Keratinocyte (primary cell): Measurements from ENCODE around the gene SEC24A. TPM values are rescaled to one million over a fixed set of nuclear protein-coding genes. Genes with fewer than 3 reads are reported as not detected.

ENCODE experiments used
- DNase-seq: peaks from one replicate; pipeline ENCODE4 v3.0.0-alpha.2; 2011; ENCODE audit warnings: low read depth, missing footprints, low spot score
- FAIRE-seq: peaks from 2 replicates; lab custom pipeline; 2011; peaks lifted over from hg19 to GRCh38; lab: Jason Lieb, UNC
- H2AFZ ChIP-seq: 2 replicates; pipeline ENCODE4 v1.6.0; 2012; ENCODE audit warnings: low read length, control low read depth, inconsistent platforms; ENCODE audit not compliant: control insufficient read depth
- H3K27ac ChIP-seq: 2 replicates; pipeline ENCODE4 v1.5.1; 2011; ENCODE audit warnings: low read length; ENCODE audit not compliant: control insufficient read depth, insufficient read depth
- H3K27me3 ChIP-seq: 3 replicates; pipeline ENCODE4 v1.6.0; 2011; ENCODE audit warnings: low read length; ENCODE audit not compliant: control insufficient read depth, insufficient read depth; ENCODE audit errors: extremely low read depth
- H3K36me3 ChIP-seq, 2 experiments: 2 replicates in 1 of 2; 3 replicates in 1 of 2; pipeline ENCODE4 v1.5.1; 2011; ENCODE audit warnings: low read length in 2 of 2, mild to moderate bottlenecking in 1 of 2; ENCODE audit not compliant: control insufficient read depth in 2 of 2, insufficient read depth in 2 of 2; ENCODE audit errors: extremely low read depth in 1 of 2
- H3K4me1 ChIP-seq: 3 replicates; pipeline ENCODE4 v1.5.1; 2011; ENCODE audit warnings: low read length; ENCODE audit not compliant: control insufficient read depth, insufficient read depth; ENCODE audit errors: extremely low read depth
- H3K4me2 ChIP-seq: 3 replicates; pipeline ENCODE4 v1.6.0; 2011; ENCODE audit warnings: low read depth, low read length; ENCODE audit not compliant: control insufficient read depth, insufficient read depth; ENCODE audit errors: extremely low read depth
- H3K4me3 ChIP-seq, 3 experiments: fragments of 200-600 bp in 1 of 3; sonication (generic) in 1 of 3; 2 replicates in 2 of 3; 3 replicates in 1 of 3; pipeline ENCODE4 v1.5.1; 2011 to 2016; ENCODE audit warnings: low read length in 3 of 3, mild to moderate bottlenecking in 3 of 3, control low read depth in 2 of 3, inconsistent platforms in 1 of 3, low read depth in 1 of 3, mixed read lengths in 1 of 3, mixed run types in 1 of 3, moderate library complexity in 1 of 3; ENCODE audit not compliant: control insufficient read depth in 2 of 3, insufficient read depth in 2 of 3; ENCODE audit errors: extremely low read depth in 1 of 3
- H3K79me2 ChIP-seq: 2 replicates; pipeline ENCODE4 v1.6.0; 2012; ENCODE audit warnings: low read length; ENCODE audit not compliant: control insufficient read depth, insufficient read depth
- H3K9ac ChIP-seq: 3 replicates; pipeline ENCODE4 v1.6.0; 2011; ENCODE audit warnings: low read length; ENCODE audit not compliant: control insufficient read depth, insufficient read depth; ENCODE audit errors: extremely low read depth
- H3K9me1 ChIP-seq: 3 replicates; pipeline ENCODE4 v1.6.0; 2011; ENCODE audit warnings: low read length; ENCODE audit not compliant: control insufficient read depth, insufficient read depth; ENCODE audit errors: extremely low read depth
- H3K9me3 ChIP-seq: 2 replicates; pipeline ENCODE4 v1.5.1; 2012; ENCODE audit warnings: low read depth, low read length; ENCODE audit not compliant: control insufficient read depth
- H4K20me1 ChIP-seq: 3 replicates; pipeline ENCODE4 v1.6.0; 2011; ENCODE audit warnings: low read length; ENCODE audit not compliant: control insufficient read depth, insufficient read depth; ENCODE audit errors: extremely low read depth
- CTCF ChIP-seq, 3 experiments: IDR thresholded peaks in 1 of 3; conservative IDR thresholded peaks in 1 of 3; optimal IDR thresholded peaks in 1 of 3; 2 replicates in 2 of 3; 3 replicates in 1 of 3; pipeline versions ENCODE3 to v1.5.1; 2011; ENCODE audit warnings: low read length in 3 of 3, mild to moderate bottlenecking in 3 of 3, moderate library complexity in 2 of 3, control low read depth in 1 of 3, inconsistent platforms in 1 of 3; ENCODE audit not compliant: insufficient read depth in 2 of 3; ENCODE audit errors: extremely low read depth in 1 of 3
- EZH2 ChIP-seq: IDR thresholded peaks from one replicate; pipeline ENCODE4 v1.6.1; 2012; ENCODE audit warnings: inconsistent platforms, mild to moderate bottlenecking, low read length, moderate library complexity
- dilution Hi-C: fragments of 300-500 bp; cut with MboI; formaldehyde crosslinking; loops from one replicate; pipeline ENCODE4 v1.7.0; 2020; ENCODE audit warnings: low sequenced_read_pairs; ENCODE audit not compliant: extremely low pct_ligation_motif_present
- polyA plus RNA-seq, 5 experiments: library from polyadenylated mRNA; depleted of rRNA in 3 of 5; stranded (reverse) in 3 of 5; stranded (forward) in 1 of 5; unstranded in 1 of 5; fragments of >200 nt; gene quantifications; 1 replicate in 1 of 5; 2 replicates in 3 of 5; 3 replicates in 1 of 5; pipeline versions ENCODE4 v1.2.1 to v1.2.3, GENCODE V29; 2011 to 2012; ENCODE audit warnings: missing spikeins in 2 of 5, low read depth in 1 of 5, low replicate concordance in 1 of 5

SEC24A gene
- polyA plus RNA-seq, 1 donor (not counting 4 experiments of a cell fraction or from before 2014, with no cell fraction given), result 18.3 TPM

- dilution Hi-C loops, result no loop called here
- Histone ChIP-seq H2AFZ (no peak overlapping the region), H3K4me1 (no peaks in the 10 kb centered on the region), H3K36me3 (peaks cover 12% of the 10 kb centered on the region in 2 experiments), H3K9me1 (no peaks in the 10 kb centered on the region), H3K79me2 (peaks cover 2% of the 10 kb centered on the region), H3K4me3 (no peak overlapping the region), H3K4me2 (no peak overlapping the region), H3K9ac (no peak overlapping the region), H3K27ac (no peak overlapping the region), H4K20me1 (no peaks in the 10 kb centered on the region), H3K9me3 (no peaks in the 10 kb centered on the region), H3K27me3 (no peaks in the 10 kb centered on the region)
- FAIRE-seq (no peak), DNase-seq (no peak)
- TF ChIP-seq EZH2 (no peak), CTCF (optimal IDR thresholded peaks at IDR 0.05 in 1 of 3, IDR thresholded peaks at IDR 0.05 in 1 of 3, conservative IDR thresholded peaks at IDR 0.05 in 1 of 3; ENCODE audit: extremely low read depth in 1 of 3, insufficient read depth in 2 of 3, low read length in 3 of 3) (no peak)
Observed at GRCh38 chr5:134769206-134769605, 120.6 kb downstream of the SEC24A start.

GRCh38 chr5:134772461-134773125, 124.0 kb downstream of the SEC24A start:
- Histone ChIP-seq H3K9me3 (no peaks in the 10 kb centered on the region), H2AFZ (no peak overlapping the region), H3K27me3 (no peaks in the 10 kb centered on the region), H3K27ac (no peak overlapping the region), H3K4me2 (no peak overlapping the region), H3K79me2 (no peaks in the 10 kb centered on the region), H3K4me1 (no peaks in the 10 kb centered on the region), H4K20me1 (no peaks in the 10 kb centered on the region), H3K9ac (no peak overlapping the region), H3K36me3 (peaks cover 8 to 11% of the 10 kb centered on the region in 2 experiments), H3K9me1 (no peaks in the 10 kb centered on the region), H3K4me3 (no peak overlapping the region)
- DNase-seq (no peak), FAIRE-seq (no peak)
- dilution Hi-C loops, result no loop called here
- TF ChIP-seq EZH2, result no peak
- no peak for TF ChIP-seq CTCF (optimal IDR thresholded peaks at IDR 0.05 in 1 of 3, IDR thresholded peaks at IDR 0.05 in 1 of 3, conservative IDR thresholded peaks at IDR 0.05 in 1 of 3; ENCODE audit: extremely low read depth in 1 of 3, insufficient read depth in 2 of 3, low read length in 3 of 3)
